Ecto neural progenitor cell (in vitro differentiated cells): ENCODE data around the gene IQCN.
"Not testable (repeated sequence)": the region's sequence is repeated elsewhere in the genome, so short reads cannot be mapped to it uniquely, and the experiment has no call there.

Experiments
- DNase-seq: peaks from one replicate; pipeline ENCODE4 v3.0.0-alpha.2; 2018; ENCODE audit warnings: low spot score

IQCN gene

GRCh38 chr19:18230941-18231734 is 43.1 kb downstream of the IQCN start:
- no peak for DNase-seq

GRCh38 chr19:18229915-18230314 is 44.3 kb downstream of the IQCN start:
- DNase-seq, result no peak

- DNase-seq, result no peak
Measured at GRCh38 chr19:18229474-18229873, 44.8 kb downstream of the IQCN start.

- DNase-seq, result no peak
Measured at GRCh38 chr19:18227781-18228271, 46.4 kb downstream of the IQCN start.

GRCh38 chr19:18226956-18227780 is 47.1 kb downstream of the IQCN start:
- DNase-seq, result no peak

- DNase-seq, result peak; percentile 55
Measured at GRCh38 chr19:18225702-18226468, 48.4 kb downstream of the IQCN start, which contains the start of gene PDE4C. Gene PDE4C (minus strand): TSS chr19:18226438. CDS start chr19:18226415, 23 bp downstream.

- peak; percentile 58 for DNase-seq
Measured at GRCh38 chr19:18225355-18225701, 48.9 kb downstream of the IQCN start.

GRCh38 chr19:18224525-18225354 is 49.5 kb downstream of the IQCN start:
- peak; percentile 99 for DNase-seq

GRCh38 chr19:18223860-18224524 is 50.3 kb downstream of the IQCN start:
- DNase-seq, result peak; percentile 90

GRCh38 chr19:18221815-18222725 is 52.2 kb downstream of the IQCN start:
- no peak for DNase-seq

GRCh38 chr19:18220632-18221275 is 53.5 kb downstream of the IQCN start:
- DNase-seq, result peak; percentile 73

- DNase-seq, result no peak
Measured at GRCh38 chr19:18219911-18220631, 54.2 kb downstream of the IQCN start.

- no peak for DNase-seq
Measured at GRCh38 chr19:18218600-18218999, 55.7 kb downstream of the IQCN start.

- no peak for DNase-seq
Measured at GRCh38 chr19:18218159-18218558, 56.1 kb downstream of the IQCN start.

- DNase-seq, result no peak
Measured at GRCh38 chr19:18216789-18217188, 57.5 kb downstream of the IQCN start.

- no peak for DNase-seq
Measured at GRCh38 chr19:18214779-18215433, 59.3 kb downstream of the IQCN start.

- DNase-seq, result no peak
Measured at GRCh38 chr19:18211683-18212082, 62.6 kb downstream of the IQCN start.

GRCh38 chr19:18209912-18210311 is 64.3 kb downstream of the IQCN start:
- not testable (repeated sequence) for DNase-seq
